ENCODE data around the gene GFRA1. TPM values are rescaled to one million over a fixed set of nuclear protein-coding genes. Genes with fewer than 3 reads are reported as not detected.

The GFRA1 gene
- total and polyA plus RNA-seq, 2 of the 8 experiments (the other 6 are each of a cell fraction or from before 2014, with no cell fraction given), result 1.1 to 2.0 TPM

- Histone ChIP-seq H3K4ac (replicated peaks; ENCODE audit: insufficient read length, low read depth, low read length) (no peak overlapping the region), H3K23me2 (ENCODE audit: low read depth, low read length) (no peaks in the 10 kb centered on the region), H4K20me1 (replicated peaks in 1 of 2; ENCODE audit: control insufficient read depth in 1 of 2, insufficient read depth in 2 of 2, low read length in 2 of 2) (no peaks in the 10 kb centered on the region), H3K9ac (replicated peaks in 1 of 4; ENCODE audit: extremely low read depth in 1 of 4, low read depth in 3 of 4, low read length in 3 of 4) (no peak overlapping the region), H4K5ac (ENCODE audit: insufficient read length, low read depth, low read length) (no peak overlapping the region), H2BK20ac (ENCODE audit: low read length) (no peak overlapping the region), H2AK5ac (ENCODE audit: low read depth, low read length) (no peak overlapping the region), H2BK12ac (ENCODE audit: low read depth, low read length) (no peak overlapping the region), H3K14ac (ENCODE audit: insufficient read length) (no peak overlapping the region), H4K91ac (replicated peaks; ENCODE audit: insufficient read length, low read length) (no peak overlapping the region), H3K23ac (ENCODE audit: insufficient read length) (no peak overlapping the region), H3K79me1 (ENCODE audit: low read depth, low read length) (no peaks in the 10 kb centered on the region), H3K18ac (ENCODE audit: extremely low read depth, low read length) (no peak overlapping the region; the same call in 1 of the 2 replicates), H3K27me3 (replicated peaks in 1 of 4; ENCODE audit: control insufficient read depth in 3 of 4, extremely low read depth in 1 of 4, insufficient read depth in 3 of 4, low read length in 3 of 4) (no peaks in the 10 kb centered on the region), H3K4me2 (ENCODE audit: insufficient read depth in 1 of 2, low read depth in 2 of 2, low read length in 2 of 2) (no peak overlapping the region), H3K79me2 (ENCODE audit: control insufficient read depth in 1 of 2, insufficient read depth in 2 of 2, low read length in 2 of 2) (no peaks in the 10 kb centered on the region), H3K36me3 (ENCODE audit: control insufficient read depth in 2 of 4, insufficient read depth in 4 of 4, low read length in 3 of 4) (no peaks in the 10 kb centered on the region), H4K8ac (ENCODE audit: extremely low read depth, insufficient read depth, low read length) (no peak overlapping the region), H3K27ac (ENCODE audit: low read depth, low read length) (no peak overlapping the region), H2AFZ (ENCODE audit: low read length) (no peak overlapping the region), H3K4me3 (ENCODE audit: extremely low read depth in 1 of 4, insufficient read depth in 2 of 4, low read depth in 3 of 4, low read length in 4 of 4) (no peak overlapping the region), H3K56ac (replicated peaks; ENCODE audit: insufficient read length, low read depth, low read length) (no peak overlapping the region), H2BK5ac (ENCODE audit: low read depth, low read length) (no peak overlapping the region), H2BK15ac (ENCODE audit: low read length) (no peak overlapping the region), H2BK120ac (replicated peaks; ENCODE audit: low read depth, low read length) (no peak overlapping the region), H3K4me1 (replicated peaks in 1 of 4; ENCODE audit: control insufficient read depth in 3 of 4, insufficient read depth in 4 of 4, low read length in 3 of 4) (no peaks in the 10 kb centered on the region), H3K9me3 (ENCODE audit: insufficient read depth in 2 of 2, low read depth in 1 of 2, low read length in 1 of 2) (no peaks in the 10 kb centered on the region)
- ChIA-PET POLR2A (ENCODE audit: partially characterized antibody) (interaction anchor here (0.7 kb wide), 1 partner anchor 153 kb away, joined by 4 read pairs; no protein-coding TSS in a partner anchor), CTCF (ENCODE audit: partially characterized antibody) (interaction anchor here (0.6 kb wide), 1 partner anchor 41 kb away, joined by 3 read pairs; no protein-coding TSS in a partner anchor)
- TF ChIP-seq, protein P1, sequence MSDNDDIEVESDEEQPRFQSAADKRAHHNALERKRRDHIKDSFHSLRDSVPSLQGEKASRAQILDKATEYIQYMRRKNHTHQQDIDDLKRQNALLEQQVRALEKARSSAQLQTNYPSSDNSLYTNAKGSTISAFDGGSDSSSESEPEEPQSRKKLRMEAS (IDR thresholded peaks at IDR 0.05), result no peak
- TF ChIP-seq CEBPB (IDR thresholded peaks at IDR 0.05; ENCODE audit: low read depth, low read length) (no peak), ASH2L (IDR thresholded peaks at IDR 0.05; ENCODE audit: low read length) (no peak), HDAC2 (IDR thresholded peaks at IDR 0.05; ENCODE audit: borderline replicate concordance in 1 of 2, low read depth in 2 of 2, low read length in 2 of 2) (no peak), TCF12 (IDR thresholded peaks at IDR 0.05; ENCODE audit: low read depth, low read length) (no peak), KDM5A (IDR thresholded peaks at IDR 0.05; ENCODE audit: low read length) (no peak), CHD2 (IDR thresholded peaks at IDR 0.05; ENCODE audit: low read length) (no peak), CTBP2 (IDR thresholded peaks at IDR 0.05; ENCODE audit: borderline replicate concordance, insufficient read depth, insufficient read length, low read length) (no peak)
- 97% methylated on average over 5 of the region's 5 CpGs; no CpG with 5 or more reads in 1 of the 2 experiments for WGBS, 2 experiments (ENCODE audit: extremely low coverage in 1 of 2, insufficient coverage in 1 of 2, insufficient read length in 1 of 2, insufficient replicate concordance in 2 of 2, low coverage in 1 of 2, low lambda C conversion rate in 2 of 2, missing lambda C conversion rate in 1 of 2)
- FAIRE-seq, result no peak
- DNase-seq (ENCODE audit: low read depth in 1 of 2, low spot score in 2 of 2), result no peak
Observed at GRCh38 chr10:116226053-116226452, 47.0 kb downstream of the GFRA1 start.
